ENCODE results near the gene ATL2.
"Not testable (repeated sequence)": the region's sequence is repeated elsewhere in the genome, so short reads cannot be mapped to it uniquely, and the experiment has no call there.

Gene ATL2

GRCh38 chr2:38390947-38391346, 13.9 kb upstream of the ATL2 start:
- no peak for DNase-seq (ENCODE audit: low read depth)

GRCh38 chr2:38387887-38388286, 10.8 kb upstream of the ATL2 start:
- no peak for DNase-seq (ENCODE audit: low read depth)

GRCh38 chr2:38386821-38387220, 9.7 kb upstream of the ATL2 start:
- DNase-seq (ENCODE audit: low read depth) = no peak

- DNase-seq (ENCODE audit: low read depth) = no peak
These were observed 9.3 kb upstream of the ATL2 start for GRCh38 chr2:38386377-38386776.

GRCh38 chr2:38384338-38384737, 7.3 kb upstream of the ATL2 start:
- DNase-seq (ENCODE audit: low read depth) = no peak

- DNase-seq (ENCODE audit: low read depth) = not testable (repeated sequence)
These were observed 6.7 kb upstream of the ATL2 start for GRCh38 chr2:38383741-38384140.

- no peak for DNase-seq (ENCODE audit: low read depth)
These were observed 4.5 kb upstream of the ATL2 start for GRCh38 chr2:38381381-38382143.

GRCh38 chr2:38380397-38381130, 3.5 kb upstream of the ATL2 start:
- DNase-seq (ENCODE audit: low read depth) = no peak

GRCh38 chr2:38376346-38377049, 575 bp downstream of the ATL2 start:
- peak; percentile 35 for DNase-seq (ENCODE audit: low read depth)

GRCh38 chr2:38375696-38376345, 1.3 kb downstream of the ATL2 start:
- peak; percentile 4 for DNase-seq (ENCODE audit: low read depth)

- DNase-seq (ENCODE audit: low read depth) = no peak
These were observed 2.1 kb downstream of the ATL2 start for GRCh38 chr2:38374984-38375383.

- no peak for DNase-seq (ENCODE audit: low read depth)
These were observed 5.8 kb downstream of the ATL2 start for GRCh38 chr2:38371235-38371634.

- DNase-seq (ENCODE audit: low read depth) = no peak
These were observed 6.4 kb downstream of the ATL2 start for GRCh38 chr2:38370664-38371063.

GRCh38 chr2:38362232-38362631, 14.8 kb downstream of the ATL2 start:
- no peak for DNase-seq (ENCODE audit: low read depth)

- no peak for DNase-seq (ENCODE audit: low read depth)
These were observed 16.9 kb downstream of the ATL2 start for GRCh38 chr2:38360177-38360576.

- no peak for DNase-seq (ENCODE audit: low read depth)
These were observed 23.7 kb downstream of the ATL2 start for GRCh38 chr2:38353402-38353801.

- DNase-seq (ENCODE audit: low read depth) = no peak
These were observed 24.7 kb downstream of the ATL2 start for GRCh38 chr2:38352336-38352735.

- no peak for DNase-seq (ENCODE audit: low read depth)
These were observed 31.6 kb downstream of the ATL2 start for GRCh38 chr2:38345323-38346038.

GRCh38 chr2:38344813-38345212, 32.3 kb downstream of the ATL2 start:
- no peak for DNase-seq (ENCODE audit: low read depth)

GRCh38 chr2:38343212-38343611, 33.9 kb downstream of the ATL2 start:
- no peak for DNase-seq (ENCODE audit: low read depth)

- DNase-seq (ENCODE audit: low read depth) = no peak
These were observed 40.5 kb downstream of the ATL2 start for GRCh38 chr2:38336621-38337020.

- DNase-seq (ENCODE audit: low read depth) = no peak
These were observed 46.3 kb downstream of the ATL2 start for GRCh38 chr2:38330754-38331153.
